ENCODE data around the gene TTLL10. TPM values are rescaled to one million over a fixed set of nuclear protein-coding genes. Genes with fewer than 3 reads are reported as not detected.

Gene TTLL10
- polyA plus RNA-seq, 1 of the 3 experiments (the other 2 are of a cell fraction), result not detected

GRCh38 chr1:1244192-1244811, 70.6 kb downstream of the TTLL10 start:
- no peak overlapping the region for H3K4me3 ChIP-seq (ENCODE audit: low read depth in 2 of 2, low read length in 1 of 2)
- H3K9ac ChIP-seq, result no peak overlapping the region
- DNase-seq, result no peak
- H4K20me1 ChIP-seq (ENCODE audit: insufficient read depth), result no peaks in the 10 kb centered on the region
- no peaks in the 10 kb centered on the region for H3K27me3 ChIP-seq (ENCODE audit: insufficient read depth)
- H3K4me2 ChIP-seq, result no peak overlapping the region
- peaks cover 0 to 5% of the 10 kb centered on the region in 2 experiments; a peak in 1 of 4 replicates for H3K4me1 ChIP-seq (ENCODE audit: control insufficient read depth in 1 of 2, insufficient read depth in 2 of 2, low read depth in 1 of 2, low read length in 1 of 2)
- no peaks in the 10 kb centered on the region for H3K79me2 ChIP-seq (ENCODE audit: insufficient read depth)
- H3K27ac ChIP-seq (ENCODE audit: low read depth in 2 of 2, low read length in 1 of 2), result no peak overlapping the region
- WGBS (ENCODE audit: low lambda C conversion rate), result 83% methylated on average over 12 of the region's 30 CpGs
- H3K9me2 ChIP-seq, result no peaks in the 10 kb centered on the region
- H2AFZ ChIP-seq (ENCODE audit: low read depth), result no peak overlapping the region
- ChIA-PET CTCF (no interaction called here), POLR2A (no interaction called here)
- TF ChIP-seq MEF2A (IDR thresholded peaks at IDR 0.05; ENCODE audit: borderline replicate concordance, low read depth), result no peak
- H3F3A ChIP-seq (replicated peaks; ENCODE audit: insufficient read depth), result no peaks in the 10 kb centered on the region
- H3K36me3 ChIP-seq (replicated peaks in 1 of 2; ENCODE audit: control insufficient read depth in 1 of 2, insufficient read depth in 2 of 2, low read length in 1 of 2), result no peaks in the 10 kb centered on the region
- no peaks in the 10 kb centered on the region for H3K9me3 ChIP-seq

DNA sequence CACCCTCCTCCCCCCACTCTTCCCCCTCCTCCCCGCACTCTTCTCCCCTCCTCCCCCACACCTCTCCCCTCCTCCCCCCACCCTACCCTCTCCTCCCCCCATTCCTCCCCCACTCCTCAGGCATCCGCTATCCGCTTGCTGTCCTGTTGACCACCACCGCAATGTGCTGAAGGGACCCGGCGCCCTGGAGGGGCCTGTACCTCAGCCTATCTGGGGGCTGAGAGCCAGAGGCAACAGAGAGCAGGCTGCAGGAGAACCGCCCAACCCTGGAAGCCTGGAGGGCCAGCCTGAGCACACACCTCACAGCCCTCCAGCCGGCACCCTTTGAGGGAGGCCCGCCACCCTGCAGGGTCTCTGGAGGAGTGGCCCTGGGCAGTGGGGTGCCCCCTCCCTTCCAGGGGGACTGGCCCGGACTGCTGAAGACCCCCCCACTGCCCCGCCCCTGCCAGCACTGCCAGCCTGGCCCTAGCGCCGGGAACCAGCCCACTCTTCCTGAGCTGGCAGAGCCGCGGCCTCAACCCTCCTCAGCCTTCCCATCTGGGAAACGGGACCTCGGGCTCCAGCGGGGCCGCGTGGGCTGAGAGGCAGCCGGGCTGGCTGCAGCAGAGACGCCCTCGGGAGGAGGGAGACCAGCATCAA, 71.6 kb downstream of the TTLL10 start:
- Histone ChIP-seq H3K9me2 (no peaks in the 10 kb centered on the region), H3K79me2 (ENCODE audit: insufficient read depth) (no peaks in the 10 kb centered on the region), H2AFZ (ENCODE audit: low read depth) (no peak overlapping the region), H3K9ac (no peak overlapping the region), H3K27ac (ENCODE audit: low read depth in 2 of 2, low read length in 1 of 2) (no peak overlapping the region), H3K4me2 (no peak overlapping the region), H4K20me1 (ENCODE audit: insufficient read depth) (no peaks in the 10 kb centered on the region), H3F3A (replicated peaks; ENCODE audit: insufficient read depth) (no peaks in the 10 kb centered on the region), H3K36me3 (replicated peaks in 1 of 2; ENCODE audit: control insufficient read depth in 1 of 2, insufficient read depth in 2 of 2, low read length in 1 of 2) (no peaks in the 10 kb centered on the region), H3K9me3 (no peaks in the 10 kb centered on the region), H3K27me3 (ENCODE audit: insufficient read depth) (no peaks in the 10 kb centered on the region), H3K4me3 (ENCODE audit: low read depth in 2 of 2, low read length in 1 of 2) (no peak overlapping the region), H3K4me1 (ENCODE audit: control insufficient read depth in 1 of 2, insufficient read depth in 2 of 2, low read depth in 1 of 2, low read length in 1 of 2) (no peaks in the 10 kb centered on the region; a peak in 1 of 4 replicates)
- POLR2A ChIA-PET, result no interaction called here
- CTCF ChIA-PET, result interaction anchor here (3.3 kb wide), 1 partner anchor 123 kb away, joined by 19 read pairs; no protein-coding TSS in a partner anchor
- no peak for TF ChIP-seq MXI1 (IDR thresholded peaks at IDR 0.05; ENCODE audit: low read depth, low read length)
- TF ChIP-seq RXRA (IDR thresholded peaks at IDR 0.05; ENCODE audit: borderline replicate concordance, low read depth), result no peak
- TF ChIP-seq RCOR1 (IDR thresholded peaks at IDR 0.05; ENCODE audit: low read length), result no peak
- no peak for TF ChIP-seq GABPA (IDR thresholded peaks at IDR 0.05; ENCODE audit: low read depth)
- TF ChIP-seq TEAD4 (IDR thresholded peaks at IDR 0.05; ENCODE audit: borderline replicate concordance, insufficient read depth), result no peak
- TF ChIP-seq JUND (IDR thresholded peaks at IDR 0.05), result no peak
- TF ChIP-seq NRF1 (IDR thresholded peaks at IDR 0.05; ENCODE audit: low read depth, low read length), result no peak
- TF ChIP-seq RFX5 (IDR thresholded peaks at IDR 0.05; ENCODE audit: low read length), result no peak
- TF ChIP-seq MEF2A (IDR thresholded peaks at IDR 0.05; ENCODE audit: borderline replicate concordance, low read depth), result no peak
- TF ChIP-seq EP300 (IDR thresholded peaks at IDR 0.05; ENCODE audit: borderline replicate concordance in 1 of 2, low read depth in 1 of 2, low read length in 1 of 2), result no peak
- WGBS (ENCODE audit: low lambda C conversion rate), result 51% methylated on average over 15 of the region's 23 CpGs
- DNase-seq, result no peak

GRCh38 chr1:1245817-1246576, 72.3 kb downstream of the TTLL10 start:
- H3K27ac ChIP-seq (ENCODE audit: low read depth in 2 of 2, low read length in 1 of 2), result no peak overlapping the region
- H3K79me2 ChIP-seq (ENCODE audit: insufficient read depth), result no peaks in the 10 kb centered on the region
- ChIA-PET CTCF (interaction anchor here (1.2 to 3.3 kb wide), 2 partner anchors 9 to 124 kb away, joined by 3 to 19 read pairs; no protein-coding TSS in a partner anchor), POLR2A (no interaction called here)
- H3F3A ChIP-seq (replicated peaks; ENCODE audit: insufficient read depth), result no peaks in the 10 kb centered on the region
- no peaks in the 10 kb centered on the region for H4K20me1 ChIP-seq (ENCODE audit: insufficient read depth)
- no peaks in the 10 kb centered on the region for H3K9me2 ChIP-seq
- H2AFZ ChIP-seq (ENCODE audit: low read depth), result no peak overlapping the region
- WGBS (ENCODE audit: low lambda C conversion rate), result 33% methylated on average over 8 of the region's 45 CpGs
- H3K27me3 ChIP-seq (ENCODE audit: insufficient read depth), result no peaks in the 10 kb centered on the region
- H3K9ac ChIP-seq, result no peak overlapping the region
- H3K4me2 ChIP-seq, result no peak overlapping the region
- no peak for TF ChIP-seq CTCF (IDR thresholded peaks at IDR 0.05)
- TF ChIP-seq, protein P1, sequence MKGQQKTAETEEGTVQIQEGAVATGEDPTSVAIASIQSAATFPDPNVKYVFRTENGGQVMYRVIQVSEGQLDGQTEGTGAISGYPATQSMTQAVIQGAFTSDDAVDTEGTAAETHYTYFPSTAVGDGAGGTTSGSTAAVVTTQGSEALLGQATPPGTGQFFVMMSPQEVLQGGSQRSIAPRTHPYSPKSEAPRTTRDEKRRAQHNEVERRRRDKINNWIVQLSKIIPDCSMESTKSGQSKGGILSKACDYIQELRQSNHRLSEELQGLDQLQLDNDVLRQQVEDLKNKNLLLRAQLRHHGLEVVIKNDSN (IDR thresholded peaks at IDR 0.05; ENCODE audit: borderline replicate concordance, low read depth), result no peak
- no peak for TF ChIP-seq RAD21 (IDR thresholded peaks at IDR 0.05; ENCODE audit: low read length)
- no peak for TF ChIP-seq MXI1 (IDR thresholded peaks at IDR 0.05; ENCODE audit: low read depth, low read length)
- TF ChIP-seq NFIC (IDR thresholded peaks at IDR 0.05; ENCODE audit: borderline replicate concordance), result no peak
- TF ChIP-seq MEF2A (IDR thresholded peaks at IDR 0.05; ENCODE audit: borderline replicate concordance, low read depth), result no peak
- TF ChIP-seq FOXJ3 (CRISPR knock-in tag; IDR thresholded peaks at IDR 0.05), result no peak
- TF ChIP-seq, protein P2, sequence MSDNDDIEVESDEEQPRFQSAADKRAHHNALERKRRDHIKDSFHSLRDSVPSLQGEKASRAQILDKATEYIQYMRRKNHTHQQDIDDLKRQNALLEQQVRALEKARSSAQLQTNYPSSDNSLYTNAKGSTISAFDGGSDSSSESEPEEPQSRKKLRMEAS (IDR thresholded peaks at IDR 0.05; ENCODE audit: low read depth), result no peak
- TF ChIP-seq RFX5 (IDR thresholded peaks at IDR 0.05; ENCODE audit: low read length), result no peak
- H3K4me3 ChIP-seq (ENCODE audit: low read depth in 2 of 2, low read length in 1 of 2), result no peak overlapping the region
- DNase-seq, result no peak
- no peaks in the 10 kb centered on the region for H3K36me3 ChIP-seq (replicated peaks in 1 of 2; ENCODE audit: control insufficient read depth in 1 of 2, insufficient read depth in 2 of 2, low read length in 1 of 2)
- H3K9me3 ChIP-seq, result no peaks in the 10 kb centered on the region
- no peaks in the 10 kb centered on the region; a peak in 1 of 4 replicates for H3K4me1 ChIP-seq (ENCODE audit: control insufficient read depth in 1 of 2, insufficient read depth in 2 of 2, low read depth in 1 of 2, low read length in 1 of 2)

Data from SK-N-SH (cell line).